ENCODE data around the gene PTK7. TPM values are rescaled to one million over a fixed set of nuclear protein-coding genes. Genes with fewer than 3 reads are reported as not detected.
"Not testable (repeated sequence)": the region's sequence is repeated elsewhere in the genome, so short reads cannot be mapped to it uniquely, and the experiment has no call there.

PTK7 gene
- total RNA-seq, 5 donors from 2014 or later (not counting 1 experiment from before 2014, with no cell fraction given), result 0.56 to 11.3 (median 1.6) TPM

DNA sequence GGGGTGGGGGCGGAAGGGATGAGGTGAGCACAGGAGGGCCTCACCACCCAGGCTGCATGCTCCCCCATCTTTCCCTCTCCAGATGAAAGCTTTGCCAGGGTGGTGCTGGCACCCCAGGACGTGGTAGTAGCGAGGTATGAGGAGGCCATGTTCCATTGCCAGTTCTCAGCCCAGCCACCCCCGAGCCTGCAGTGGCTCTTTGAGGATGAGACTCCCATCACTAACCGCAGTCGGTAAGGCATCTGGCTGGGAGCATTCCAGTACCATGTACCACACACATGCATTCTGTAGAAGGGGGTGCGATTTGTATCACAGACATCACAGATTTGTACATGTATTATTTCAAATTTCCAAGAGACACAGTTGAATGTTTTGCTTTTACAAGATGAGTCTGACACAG lies 54.3 kb downstream of the PTK7 start:
- Histone ChIP-seq H3K27ac (ENCODE audit: low read length) (no peak overlapping the region), H3K4me1 (ENCODE audit: control insufficient read depth in 1 of 2, extremely low read depth in 1 of 2, insufficient read depth in 2 of 2, low read length in 2 of 2) (no peaks in the 10 kb centered on the region), H3K36me3 (ENCODE audit: control insufficient read depth in 2 of 2, extremely low read depth in 1 of 2, insufficient read depth in 1 of 2, low read length in 1 of 2) (no peaks in the 10 kb centered on the region), H3K4me3 (ENCODE audit: control insufficient read depth in 1 of 2, extremely low read depth in 1 of 2, low read length in 1 of 2) (no peak overlapping the region), H3K9me3 (no peaks in the 10 kb centered on the region), H3K27me3 (replicated peaks in 1 of 2; ENCODE audit: control insufficient read depth in 2 of 2, extremely low read depth in 1 of 2, insufficient read depth in 2 of 2, low read length in 1 of 2) (peaks cover 0 to 20% of the 10 kb centered on the region in 2 experiments)
- no peak for ATAC-seq (replicated peaks in 1 of 4)
- Mint-ChIP-seq H3K27me3 (no peaks in the 10 kb centered on the region), H3K4me3 (no peak overlapping the region), H3K9me3 (no peaks in the 10 kb centered on the region), H3K27ac (no peak overlapping the region), H3K4me1 (no peaks in the 10 kb centered on the region), H3K36me3 (no peaks in the 10 kb centered on the region)
- CTCF ChIA-PET, result no interaction called here
- no peak for DNase-seq
- WGBS (ENCODE audit: insufficient coverage), result 100% methylated on average over 2 of the region's 7 CpGs
- POLR2A ChIA-PET, result no interaction called here

DNA sequence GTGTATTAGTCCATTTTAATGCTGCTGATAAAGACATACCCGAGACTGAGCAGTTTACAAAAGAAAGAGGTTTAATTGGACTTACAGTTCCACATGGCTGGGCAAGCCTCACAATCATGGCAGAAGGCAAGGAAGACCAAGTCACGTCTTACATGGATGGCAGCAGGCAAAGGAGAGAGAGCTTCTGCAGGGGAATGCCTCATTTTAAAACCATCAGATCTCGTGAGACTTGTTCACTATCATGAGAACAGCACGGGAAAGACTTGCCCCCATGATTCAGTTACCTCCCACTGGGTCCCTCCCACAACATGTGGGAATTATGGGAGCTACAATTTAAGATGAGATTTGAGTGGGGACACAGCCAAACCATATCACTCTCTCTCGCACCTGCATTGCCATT lies 55.3 kb downstream of the PTK7 start:
- CTCF ChIA-PET; DNase-seq; H3K9me3 ChIP-seq; POLR2A ChIA-PET; H3K27ac Mint-ChIP-seq; H3K4me3 ChIP-seq (ENCODE audit: control insufficient read depth in 1 of 2, extremely low read depth in 1 of 2, low read length in 1 of 2); ATAC-seq (replicated peaks in 1 of 4); H3K36me3 Mint-ChIP-seq; H3K4me3 Mint-ChIP-seq; H3K4me1 ChIP-seq (ENCODE audit: control insufficient read depth in 1 of 2, extremely low read depth in 1 of 2, insufficient read depth in 2 of 2, low read length in 2 of 2); H3K4me1 Mint-ChIP-seq; H3K9me3 Mint-ChIP-seq; H3K27me3 Mint-ChIP-seq; H3K27ac ChIP-seq (ENCODE audit: low read length); H3K36me3 ChIP-seq (ENCODE audit: control insufficient read depth in 2 of 2, extremely low read depth in 1 of 2, insufficient read depth in 1 of 2, low read length in 1 of 2): not testable (repeated sequence)
- H3K27me3 ChIP-seq (replicated peaks in 1 of 2; ENCODE audit: control insufficient read depth in 2 of 2, extremely low read depth in 1 of 2, insufficient read depth in 2 of 2, low read length in 1 of 2), result peaks cover 0 to 22% of the 10 kb centered on the region in 2 experiments
- 89% methylated on average over 1 of the region's 5 CpGs for WGBS (ENCODE audit: insufficient coverage)

DNA sequence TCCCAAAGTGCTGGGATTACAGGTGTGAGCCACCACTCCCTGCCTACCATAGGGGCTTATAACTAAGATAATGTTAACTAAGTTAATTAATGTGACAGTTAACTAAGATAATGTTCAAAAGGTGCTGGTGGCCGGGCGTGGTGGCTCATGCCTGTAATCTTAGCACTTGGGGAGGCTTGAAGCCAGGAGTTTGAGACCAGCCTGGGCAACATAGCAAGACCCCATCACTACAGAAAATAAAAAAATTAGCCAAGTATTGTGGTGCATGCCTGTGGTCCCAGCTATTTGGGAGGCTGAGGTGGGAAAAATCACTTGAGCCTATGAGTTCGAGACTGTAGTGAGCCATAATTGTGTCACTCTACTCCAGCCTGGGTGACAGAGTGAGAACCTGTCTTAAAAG lies 62.2 kb downstream of the PTK7 start:
- ATAC-seq (replicated peaks in 1 of 4) (no peak), DNase-seq (no peak)
- WGBS (ENCODE audit: insufficient coverage), result 80% methylated on average over 1 of the region's 3 CpGs
- Histone ChIP-seq H3K36me3 (ENCODE audit: control insufficient read depth in 2 of 2, extremely low read depth in 1 of 2, insufficient read depth in 1 of 2, low read length in 1 of 2) (no peaks in the 10 kb centered on the region), H3K27me3 (replicated peaks in 1 of 2; ENCODE audit: control insufficient read depth in 2 of 2, extremely low read depth in 1 of 2, insufficient read depth in 2 of 2, low read length in 1 of 2) (peaks cover 0 to 3% of the 10 kb centered on the region in 2 experiments), H3K4me1 (ENCODE audit: control insufficient read depth in 1 of 2, extremely low read depth in 1 of 2, insufficient read depth in 2 of 2, low read length in 2 of 2) (peaks cover 9 to 20% of the 10 kb centered on the region in 2 experiments), H3K4me3 (ENCODE audit: control insufficient read depth in 1 of 2, extremely low read depth in 1 of 2, low read length in 1 of 2) (no peak overlapping the region), H3K27ac (ENCODE audit: low read length) (no peak overlapping the region), H3K9me3 (no peaks in the 10 kb centered on the region)
- H3K27me3 Mint-ChIP-seq, result no peaks in the 10 kb centered on the region
- no peak overlapping the region for H3K4me3 Mint-ChIP-seq
- CTCF ChIA-PET, result no interaction called here
- H3K9me3 Mint-ChIP-seq, result no peaks in the 10 kb centered on the region
- peaks cover 7 to 19% (median 8%) of the 10 kb centered on the region in 3 donors for H3K4me1 Mint-ChIP-seq
- POLR2A ChIA-PET, result interaction anchor here in 1 of 2 donors (0.5 kb wide), 1 partner anchor 350 kb away, joined by 4 read pairs; no protein-coding TSS in a partner anchor
- H3K36me3 Mint-ChIP-seq, result no peaks in the 10 kb centered on the region
- no peak overlapping the region for H3K27ac Mint-ChIP-seq

DNA sequence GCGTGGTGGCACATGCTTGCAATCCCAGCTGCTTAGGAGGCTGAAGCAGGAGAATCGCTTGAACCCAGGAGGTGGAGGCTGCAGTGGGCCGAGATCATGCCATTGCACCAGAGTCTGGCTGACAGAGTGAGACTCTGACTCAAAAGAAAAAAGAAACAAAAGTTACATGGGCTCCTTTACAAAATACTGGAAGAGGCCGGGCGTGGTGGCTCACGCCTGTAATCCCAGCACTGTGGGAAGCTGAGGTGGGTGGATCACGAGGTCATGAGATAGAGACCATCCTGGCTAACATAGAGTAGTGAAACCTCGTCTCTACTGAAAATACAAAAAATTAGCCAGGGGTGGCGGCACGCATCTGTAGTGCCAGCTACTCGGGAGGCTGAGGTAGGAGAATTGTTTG lies 63.9 kb downstream of the PTK7 start:
- not testable (repeated sequence) for ATAC-seq (replicated peaks in 1 of 4); H3K9me3 Mint-ChIP-seq; H3K36me3 ChIP-seq (ENCODE audit: control insufficient read depth in 2 of 2, extremely low read depth in 1 of 2, insufficient read depth in 1 of 2, low read length in 1 of 2); H3K4me3 ChIP-seq (ENCODE audit: control insufficient read depth in 1 of 2, extremely low read depth in 1 of 2, low read length in 1 of 2); H3K27me3 ChIP-seq (replicated peaks in 1 of 2; ENCODE audit: control insufficient read depth in 2 of 2, extremely low read depth in 1 of 2, insufficient read depth in 2 of 2, low read length in 1 of 2); H3K27me3 Mint-ChIP-seq; DNase-seq; H3K9me3 ChIP-seq; H3K4me3 Mint-ChIP-seq; H3K27ac ChIP-seq (ENCODE audit: low read length); H3K36me3 Mint-ChIP-seq; H3K27ac Mint-ChIP-seq
- WGBS (ENCODE audit: insufficient coverage), result 90% methylated on average over 8 of the region's 11 CpGs
- H3K4me1 ChIP-seq (ENCODE audit: control insufficient read depth in 1 of 2, extremely low read depth in 1 of 2, insufficient read depth in 2 of 2, low read length in 2 of 2), result peaks cover 13 to 29% of the 10 kb centered on the region in 2 experiments
- H3K4me1 Mint-ChIP-seq, result peaks cover 13 to 28% (median 15%) of the 10 kb centered on the region in 3 donors
- CTCF ChIA-PET, result interaction anchor here in 1 of 2 donors (0.6 kb wide), 1 partner anchor 411 kb away, joined by 5 read pairs; no protein-coding TSS in a partner anchor
- POLR2A ChIA-PET, result interaction anchor here in 1 of 2 donors (0.7 kb wide), 1 partner anchor 119 kb away, joined by 8 read pairs; no protein-coding TSS in a partner anchor

DNA sequence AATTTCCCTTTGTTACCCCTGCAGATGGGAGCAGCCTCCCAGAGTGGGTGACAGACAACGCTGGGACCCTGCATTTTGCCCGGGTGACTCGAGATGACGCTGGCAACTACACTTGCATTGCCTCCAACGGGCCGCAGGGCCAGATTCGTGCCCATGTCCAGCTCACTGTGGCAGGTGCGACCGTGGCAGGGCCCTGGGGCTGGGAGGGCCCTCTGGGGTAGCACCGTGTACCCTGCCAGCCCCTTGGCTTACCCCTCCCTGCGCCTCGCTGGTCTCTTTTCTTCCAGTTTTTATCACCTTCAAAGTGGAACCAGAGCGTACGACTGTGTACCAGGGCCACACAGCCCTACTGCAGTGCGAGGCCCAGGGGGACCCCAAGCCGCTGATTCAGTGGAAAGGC lies 65.5 kb downstream of the PTK7 start:
- no peaks in the 10 kb centered on the region for H3K36me3 Mint-ChIP-seq
- H3K4me3 Mint-ChIP-seq, result peak overlapping the region in 1 of 3 donors; percentile 70
- H3K4me1 Mint-ChIP-seq, result peaks cover 13 to 28% (median 15%) of the 10 kb centered on the region in 3 donors
- peaks cover 0 to 2% of the 10 kb centered on the region in 2 experiments for H3K27me3 ChIP-seq (replicated peaks in 1 of 2; ENCODE audit: control insufficient read depth in 2 of 2, extremely low read depth in 1 of 2, insufficient read depth in 2 of 2, low read length in 1 of 2)
- H3K27me3 Mint-ChIP-seq, result peaks cover 0 to 3% of the 10 kb centered on the region in 2 donors
- 86% methylated on average over 16 of the region's 16 CpGs for WGBS (ENCODE audit: insufficient coverage)
- H3K27ac Mint-ChIP-seq, result no peak overlapping the region
- H3K9me3 ChIP-seq, result no peaks in the 10 kb centered on the region
- no peaks in the 10 kb centered on the region for H3K36me3 ChIP-seq (ENCODE audit: control insufficient read depth in 2 of 2, extremely low read depth in 1 of 2, insufficient read depth in 1 of 2, low read length in 1 of 2)
- no peak overlapping the region for H3K27ac ChIP-seq (ENCODE audit: low read length)
- POLR2A ChIA-PET, result no interaction called here
- peak in 1 of 4 experiments; percentile 3 for ATAC-seq (replicated peaks in 1 of 4)
- CTCF ChIA-PET, result interaction anchor here in 1 of 2 donors (0.6 kb wide), 1 partner anchor 78 kb away, joined by 3 read pairs; no protein-coding TSS in a partner anchor
- H3K4me1 ChIP-seq (ENCODE audit: control insufficient read depth in 1 of 2, extremely low read depth in 1 of 2, insufficient read depth in 2 of 2, low read length in 2 of 2), result peaks cover 13 to 29% of the 10 kb centered on the region in 2 experiments
- H3K4me3 ChIP-seq (ENCODE audit: control insufficient read depth in 1 of 2, extremely low read depth in 1 of 2, low read length in 1 of 2), result no peak overlapping the region
- no peak for DNase-seq
- no peaks in the 10 kb centered on the region for H3K9me3 Mint-ChIP-seq

DNA sequence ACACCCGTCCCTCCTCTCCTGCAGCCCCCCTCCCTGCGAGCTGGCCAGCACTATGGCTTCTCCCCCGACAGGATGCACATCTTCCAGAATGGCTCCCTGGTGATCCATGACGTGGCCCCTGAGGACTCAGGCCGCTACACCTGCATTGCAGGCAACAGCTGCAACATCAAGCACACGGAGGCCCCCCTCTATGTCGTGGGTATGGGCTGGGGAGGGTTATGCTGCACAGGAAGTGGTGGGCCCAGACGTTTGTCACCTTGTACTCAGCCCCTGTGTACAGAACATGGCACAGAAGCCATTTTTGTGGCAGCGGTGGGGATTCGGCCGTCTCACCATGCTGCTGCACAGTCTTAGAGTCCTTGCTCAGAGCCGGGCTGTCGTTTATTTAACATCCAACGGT lies 66.0 kb downstream of the PTK7 start:
- ATAC-seq (replicated peaks in 1 of 4), result peak in 3 of 4 experiments; percentile 80 to 90 (median 83)

More for the DNA sequence above, 66.0 kb downstream of the PTK7 start:
- Histone ChIP-seq H3K4me3 (ENCODE audit: control insufficient read depth in 1 of 2, extremely low read depth in 1 of 2, low read length in 1 of 2) (peak overlapping the region; percentile 0 to 50), H3K36me3 (ENCODE audit: control insufficient read depth in 2 of 2, extremely low read depth in 1 of 2, insufficient read depth in 1 of 2, low read length in 1 of 2) (no peaks in the 10 kb centered on the region), H3K27ac (ENCODE audit: low read length) (peak overlapping the region; percentile 3), H3K27me3 (replicated peaks in 1 of 2; ENCODE audit: control insufficient read depth in 2 of 2, extremely low read depth in 1 of 2, insufficient read depth in 2 of 2, low read length in 1 of 2) (peaks cover 0 to 2% of the 10 kb centered on the region in 2 experiments), H3K4me1 (ENCODE audit: control insufficient read depth in 1 of 2, extremely low read depth in 1 of 2, insufficient read depth in 2 of 2, low read length in 2 of 2) (peaks cover 13 to 29% of the 10 kb centered on the region in 2 experiments), H3K9me3 (no peaks in the 10 kb centered on the region)
- Mint-ChIP-seq H3K36me3 (no peaks in the 10 kb centered on the region), H3K27me3 (peaks cover 0 to 3% of the 10 kb centered on the region in 2 donors), H3K4me1 (peaks cover 13 to 28% (median 15%) of the 10 kb centered on the region in 3 donors), H3K4me3 (peak overlapping the region in 2 of 3 donors; percentile 54 to 70), H3K27ac (peak overlapping the region in 1 of 2 donors; percentile 74), H3K9me3 (no peaks in the 10 kb centered on the region)
- ChIA-PET CTCF (interaction anchor here (0.6 to 2.2 kb wide), 2 partner anchors 79 to 241 kb away, joined by 3 to 14 read pairs; no protein-coding TSS in a partner anchor), POLR2A (interaction anchor here in 1 of 2 donors (0.6 kb wide), 1 partner anchor 213 kb away, joined by 3 read pairs; the partner anchor contains the start of gene CNPY3)
- 29% methylated on average over 9 of the region's 14 CpGs for WGBS (ENCODE audit: insufficient coverage)
- peak in 28 of 35 experiments; percentile 15 to 75 (median 56) for DNase-seq

All from T-cell (primary cell).